HEK293T (cell line): ENCODE data around the gene FMNL1.

ENCODE experiments used
- CTCF ChIA-PET: fragments of 350-600 bp; formaldehyde crosslinking; extraction: SDS; loops from one replicate; lab custom pipeline; 2021; ENCODE audit warnings: antibody characterized with exemption, inconsistent platforms; lab: Yijun Ruan, JAX
- POLR2A ChIA-PET: fragments of 350-600 bp; formaldehyde crosslinking; extraction: SDS; loops from one replicate; lab custom pipeline; 2020; ENCODE audit warnings: antibody characterized with exemption, inconsistent platforms; lab: Yijun Ruan, JAX
- DNase-seq: peaks from one replicate; pipeline ENCODE4 v3.0.0; 2012; ENCODE audit warnings: mixed read lengths; ENCODE audit errors: extremely low spot score
- ARNT ChIP-seq: fragments of 450-650 bp; IDR thresholded peaks from 2 replicates; pipeline ENCODE4 v1.6.1; 2017; ENCODE audit warnings: mild to moderate bottlenecking
- BHLHE40 ChIP-seq: fragments of 450-650 bp; IDR thresholded peaks from 2 replicates; pipeline ENCODE4 v1.6.1; 2016; ENCODE audit warnings: mild to moderate bottlenecking, moderate library complexity, borderline replicate concordance
- CTBP1 ChIP-seq: fragments of 450-650 bp; IDR thresholded peaks from 2 replicates; pipeline ENCODE4 v1.6.1; 2016; ENCODE audit warnings: borderline replicate concordance
- ELF4 ChIP-seq: fragments of 450-650 bp; IDR thresholded peaks from 2 replicates; pipeline ENCODE4 v1.6.1; 2017; ENCODE audit warnings: antibody characterized with exemption
- FOXA1 ChIP-seq: fragments of 450-650 bp; IDR thresholded peaks from 2 replicates; pipeline ENCODE4 v1.6.1; 2016; ENCODE audit warnings: mild to moderate bottlenecking
- FOXK2 ChIP-seq: fragments of 450-650 bp; IDR thresholded peaks from 2 replicates; pipeline ENCODE4 v1.6.1; 2016; ENCODE audit warnings: mild to moderate bottlenecking
- FOXM1 ChIP-seq: fragments of 450-650 bp; IDR thresholded peaks from 2 replicates; pipeline ENCODE4 v1.6.1; 2017; ENCODE audit warnings: mild to moderate bottlenecking, borderline replicate concordance
- HDGF ChIP-seq: fragments of 450-650 bp; IDR thresholded peaks from 2 replicates; pipeline ENCODE4 v1.6.1; 2017; ENCODE audit warnings: antibody characterized with exemption, borderline replicate concordance
- L3MBTL2 ChIP-seq: fragments of 450-650 bp; conservative IDR thresholded peaks from 2 replicates; pipeline ENCODE4 v1.6.1; 2016; ENCODE audit warnings: mild to moderate bottlenecking
- LEF1 ChIP-seq: fragments of 450-650 bp; IDR thresholded peaks from 2 replicates; pipeline ENCODE4 v1.6.1; 2017; ENCODE audit warnings: mild to moderate bottlenecking, borderline replicate concordance
- NFRKB ChIP-seq: fragments of 450-650 bp; IDR thresholded peaks from 2 replicates; pipeline ENCODE4 v1.6.1; 2016; ENCODE audit warnings: mild to moderate bottlenecking, moderate library complexity
- PKNOX1 ChIP-seq: fragments of 450-650 bp; IDR thresholded peaks from 2 replicates; pipeline ENCODE4 v1.6.1; 2016
- SP1 ChIP-seq: fragments of 450-650 bp; IDR thresholded peaks from 2 replicates; pipeline ENCODE4 v1.6.1; 2017
- SUZ12 ChIP-seq: fragments of 450-650 bp; IDR thresholded peaks from 2 replicates; pipeline ENCODE4 v1.6.1; 2016; ENCODE audit warnings: mild to moderate bottlenecking
- TARDBP ChIP-seq: fragments of 450-650 bp; IDR thresholded peaks from 2 replicates; pipeline ENCODE4 v1.6.1; 2016
- ZNF384 ChIP-seq: fragments of 450-650 bp; IDR thresholded peaks from 2 replicates; pipeline ENCODE4 v1.6.1; 2016

The FMNL1 gene

DNA sequence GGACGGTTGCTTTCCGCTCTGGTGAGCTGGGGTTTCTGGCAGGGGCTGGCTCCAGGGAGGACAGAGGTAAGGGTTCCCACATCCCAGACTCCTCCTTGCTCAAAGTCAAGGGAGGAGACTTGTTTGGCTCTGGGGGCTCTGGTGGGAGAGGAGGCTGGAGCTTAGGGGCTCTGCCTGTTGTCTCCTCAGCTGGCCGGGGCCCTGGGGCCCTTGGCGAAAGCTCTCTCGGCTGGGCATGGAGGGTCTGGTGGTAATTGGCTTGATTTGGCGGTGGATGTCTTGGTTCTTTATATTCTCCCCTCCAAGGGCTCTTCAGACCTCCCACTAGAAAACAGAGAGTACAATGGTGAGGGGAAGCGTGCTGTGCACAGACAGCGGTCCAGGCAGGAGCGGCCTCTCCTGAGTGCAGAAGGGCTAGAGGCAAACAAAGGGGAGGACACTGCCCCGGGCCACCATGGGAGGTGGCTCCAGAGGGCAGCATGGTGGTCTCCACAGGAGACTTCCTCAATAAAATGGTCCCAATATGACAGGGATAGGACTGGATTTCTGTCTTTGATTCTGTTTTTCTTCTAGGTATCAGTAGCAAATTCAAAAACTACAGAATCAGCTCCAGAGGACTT is 45.9 kb downstream of the FMNL1 start:
- no peak for DNase-seq
- POLR2A ChIA-PET = interaction anchor here (1.0 to 1.3 kb wide), 2 partner anchors 37 to 119 kb away, joined by 3 read pairs; partner anchors contain the start of gene HEXIM1
- CTCF ChIA-PET = interaction anchor here (1.8 to 2.4 kb wide), 2 partner anchors 10 to 50 kb away, joined by 5 to 6 read pairs; partner anchors contain the start of gene MAP3K14
- TF ChIP-seq L3MBTL2 (no peak), PKNOX1 (no peak), SP1 (no peak), ARNT (no peak), FOXM1 (no peak), NFRKB (no peak), BHLHE40 (no peak), ELF4 (no peak)

DNA sequence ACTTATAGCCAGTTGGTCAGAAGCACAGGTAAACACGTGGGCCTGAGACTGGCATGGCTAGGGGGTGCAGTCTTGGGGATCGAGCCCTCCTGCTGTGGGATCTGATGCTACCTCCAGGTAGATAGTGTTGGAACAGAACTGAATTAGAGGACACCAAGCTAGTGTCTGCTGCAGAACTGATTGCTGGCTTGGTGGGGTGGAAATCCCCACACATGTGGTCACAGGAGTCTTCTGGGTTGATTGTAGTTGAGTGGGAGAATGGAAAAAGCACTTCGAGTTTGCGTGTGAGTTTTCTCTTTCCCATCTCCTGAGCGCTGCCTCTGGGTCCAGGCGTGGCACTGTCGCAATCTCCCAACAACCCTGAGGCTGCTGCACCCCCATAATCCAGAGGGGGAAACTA is 48.2 kb downstream of the FMNL1 start:
- DNase-seq = no peak
- CTCF ChIA-PET = interaction anchor here (1.3 kb wide), 1 partner anchor 50 kb away, joined by 3 read pairs; no protein-coding TSS in a partner anchor

GRCh38 chr17:45270828-45271418 is 49.2 kb downstream of the FMNL1 start:
- TF ChIP-seq FOXM1 (no peak), CTBP1 (no peak), PKNOX1 (no peak), ZNF384 (no peak), HDGF (no peak), ARNT (no peak), NFRKB (no peak), TARDBP (no peak), ELF4 (no peak)
- POLR2A ChIA-PET = interaction anchor here (1.1 kb wide), 1 partner anchor 79 kb away, joined by 3 read pairs; no protein-coding TSS in a partner anchor
- peak; percentile 74 for DNase-seq
- CTCF ChIA-PET = interaction anchor here (0.9 to 1.7 kb wide), 4 partner anchors 12 to 51 kb away, joined by 3 to 6 read pairs (median 4); no protein-coding TSS in a partner anchor

More for the DNA sequence above, 48.2 kb downstream of the FMNL1 start:
- POLR2A ChIA-PET = interaction anchor here (1.1 kb wide), 1 partner anchor 80 kb away, joined by 3 read pairs; no protein-coding TSS in a partner anchor
- TF ChIP-seq PKNOX1 = no peak
- no peak for TF ChIP-seq SP1
- TF ChIP-seq CTBP1 = no peak
- no peak for TF ChIP-seq ARNT
- no peak for TF ChIP-seq NFRKB
- no peak for TF ChIP-seq TARDBP

DNA sequence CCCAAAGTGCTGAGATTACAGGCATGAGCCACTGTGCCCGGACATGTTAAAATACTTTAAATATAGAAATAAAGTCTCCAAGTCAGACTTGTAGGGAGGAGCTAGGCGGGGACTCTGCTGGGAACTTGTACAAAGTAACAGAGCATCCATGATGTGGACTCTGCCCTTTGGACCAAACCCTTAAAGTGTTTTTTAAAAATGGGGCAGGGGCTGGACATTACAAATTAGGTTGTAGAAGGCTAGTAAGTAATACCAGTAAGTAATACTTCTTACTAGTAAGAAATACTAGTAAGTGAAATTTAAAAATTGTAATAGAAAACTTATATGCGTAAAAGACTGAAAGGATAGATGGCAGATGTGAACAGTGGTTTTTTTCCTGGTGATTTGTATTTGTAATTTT is 49.9 kb downstream of the FMNL1 start:
- no peak for TF ChIP-seq ARNT
- TF ChIP-seq TARDBP = no peak
- ChIA-PET POLR2A (interaction anchor here (0.6 kb wide), 1 partner anchor 76 kb away, joined by 3 read pairs; no protein-coding TSS in a partner anchor), CTCF (interaction anchor here (0.6 to 1.7 kb wide), 6 partner anchors 12 to 39 kb away, joined by 3 to 6 read pairs (median 4); no protein-coding TSS in a partner anchor)
- no peak for DNase-seq

DNA sequence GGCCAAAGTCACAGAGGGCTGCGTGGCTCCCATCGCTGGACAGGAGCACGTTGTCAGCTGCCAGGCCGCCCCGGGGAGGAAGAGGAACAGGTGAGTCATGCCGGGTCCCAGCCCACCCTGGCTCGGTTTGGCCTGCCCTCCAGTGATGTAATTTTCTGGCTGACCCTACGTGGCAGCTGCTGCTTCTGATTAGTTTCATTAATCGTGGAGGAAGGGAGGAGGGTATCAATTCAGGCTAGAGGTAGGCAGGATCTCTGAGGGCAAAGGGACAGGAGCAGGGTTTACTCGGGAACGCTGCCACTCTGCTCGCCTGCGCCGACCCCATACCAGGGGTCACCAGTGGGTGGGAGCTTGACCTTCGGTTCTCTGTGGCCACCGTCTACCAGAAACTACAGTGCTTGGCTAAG is 51.9 kb downstream of the FMNL1 start:
- ChIA-PET CTCF (no interaction called here), POLR2A (no interaction called here)
- TF ChIP-seq ARNT = no peak

GRCh38 chr17:45274033-45274432 is 52.3 kb downstream of the FMNL1 start:
- no peak for DNase-seq
- ChIA-PET POLR2A (no interaction called here), CTCF (interaction anchor here (1.0 kb wide), 1 partner anchor 43 kb away, joined by 3 read pairs; no protein-coding TSS in a partner anchor)
- TF ChIP-seq FOXM1 (no peak), NFRKB (no peak), ELF4 (no peak), CTBP1 (no peak), ARNT (no peak), SUZ12 (no peak), L3MBTL2 (no peak)

More for the DNA sequence above, 51.9 kb downstream of the FMNL1 start:
- DNase-seq = no peak

GRCh38 chr17:45276031-45276430 is 54.3 kb downstream of the FMNL1 start:
- POLR2A ChIA-PET = no interaction called here
- TF ChIP-seq LEF1 (no peak), CTBP1 (no peak), SUZ12 (no peak), FOXA1 (no peak), L3MBTL2 (no peak), FOXM1 (no peak), NFRKB (no peak), FOXK2 (no peak), SP1 (no peak), ZNF384 (no peak), TARDBP (no peak)
- no peak for DNase-seq
- CTCF ChIA-PET = interaction anchor here (0.6 to 3.3 kb wide), 9 partner anchors 12 to 109 kb away, joined by 4 to 28 read pairs (median 5); no protein-coding TSS in a partner anchor
